Karpas-422 (cell line): ENCODE measurements around the gene ADGRG6. TPM values are rescaled to one million over a fixed set of nuclear protein-coding genes. Genes with fewer than 3 reads are reported as not detected.

ENCODE experiments used
- DNase-seq: peaks from one replicate; pipeline ENCODE4 v3.0.0-alpha.2; 2015
- H2AFZ ChIP-seq: fragments of 200-600 bp; sonication (generic); 2 replicates; pipeline ENCODE4 v1.6.1; 2014; ENCODE audit warnings: antibody characterized with exemption, low read length, mixed read lengths
- H3K27ac ChIP-seq: fragments of 200-600 bp; sonication (generic); 2 replicates; pipeline ENCODE4 v1.5.1; 2014; ENCODE audit warnings: mild to moderate bottlenecking, low read length, moderate library complexity
- H3K27me3 ChIP-seq: fragments of 200-600 bp; sonication (generic); 2 replicates; pipeline ENCODE4 v1.6.1; 2014; ENCODE audit warnings: low read length, mixed read lengths
- H3K36me3 ChIP-seq: fragments of 200-600 bp; sonication (generic); 2 replicates; pipeline ENCODE4 v1.6.1; 2014; ENCODE audit warnings: low read length, mixed read lengths; ENCODE audit not compliant: insufficient read depth
- H3K4me1 ChIP-seq: fragments of 200-600 bp; sonication (generic); 2 replicates; pipeline ENCODE4 v1.6.1; 2014; ENCODE audit warnings: mild to moderate bottlenecking, low read length, mixed read lengths
- H3K4me2 ChIP-seq: fragments of 200-600 bp; sonication (generic); 2 replicates; pipeline ENCODE4 v1.6.1; 2014; ENCODE audit warnings: low read length, low read depth, mild to moderate bottlenecking; ENCODE audit not compliant: poor library complexity, severe bottlenecking
- H3K4me3 ChIP-seq: fragments of 200-600 bp; sonication (generic); 2 replicates; pipeline ENCODE4 v1.5.1; 2014; ENCODE audit warnings: mild to moderate bottlenecking, antibody characterized with exemption, low read length, mixed read lengths
- H3K79me2 ChIP-seq: fragments of 200-600 bp; sonication (generic); 2 replicates; pipeline ENCODE4 v1.6.1; 2014; ENCODE audit warnings: mild to moderate bottlenecking, low read length, mixed read lengths
- H3K9ac ChIP-seq: fragments of 200-600 bp; sonication (generic); 2 replicates; pipeline ENCODE4 v1.6.0; 2014; ENCODE audit warnings: low read length
- H3K9me2 ChIP-seq: fragments of 200-600 bp; sonication (generic), shearing (Covaris generic); replicated peaks from 2 replicates; pipeline ENCODE4 v1.6.0; 2014; ENCODE audit warnings: mild to moderate bottlenecking, low read length, moderate library complexity; ENCODE audit not compliant: insufficient read depth
- H3K9me3 ChIP-seq: fragments of 300-700, 200-600 bp; sonication (generic); 2 replicates; pipeline ENCODE4 v1.6.1; 2014; ENCODE audit warnings: low read length, mixed read lengths
- H4K20me1 ChIP-seq: fragments of 200-600 bp; sonication (generic); 2 replicates; pipeline ENCODE4 v1.6.1; 2014; ENCODE audit warnings: mild to moderate bottlenecking, antibody characterized with exemption, low read length, low read depth; ENCODE audit not compliant: insufficient read depth
- total RNA-seq: library from RNA; depleted of rRNA; stranded (reverse); fragments of >200 nt; shearing (Covaris generic); gene quantifications from 2 replicates; pipeline ENCODE4 v1.2.3, GENCODE V29; 2014; ENCODE audit warnings: low replicate concordance

The ADGRG6 gene
- total RNA-seq, 1 experiment from 2014 or later: not detected

- H3K4me1 ChIP-seq: no peaks in the 10 kb centered on the region
- no peaks in the 10 kb centered on the region for H4K20me1 ChIP-seq
- H3K36me3 ChIP-seq: no peaks in the 10 kb centered on the region
- H3K9me2 ChIP-seq: no peaks in the 10 kb centered on the region
- no peak overlapping the region for H3K27ac ChIP-seq
- no peak overlapping the region for H3K4me2 ChIP-seq
- H3K79me2 ChIP-seq: no peaks in the 10 kb centered on the region
- no peak overlapping the region for H2AFZ ChIP-seq
- H3K4me3 ChIP-seq: no peak overlapping the region
- no peaks in the 10 kb centered on the region for H3K27me3 ChIP-seq
- DNase-seq: no peak
- H3K9me3 ChIP-seq: no peaks in the 10 kb centered on the region
- H3K9ac ChIP-seq: no peak overlapping the region
These were observed 24.7 kb downstream of the ADGRG6 start for GRCh38 chr6:142326540-142326939.

DNA sequence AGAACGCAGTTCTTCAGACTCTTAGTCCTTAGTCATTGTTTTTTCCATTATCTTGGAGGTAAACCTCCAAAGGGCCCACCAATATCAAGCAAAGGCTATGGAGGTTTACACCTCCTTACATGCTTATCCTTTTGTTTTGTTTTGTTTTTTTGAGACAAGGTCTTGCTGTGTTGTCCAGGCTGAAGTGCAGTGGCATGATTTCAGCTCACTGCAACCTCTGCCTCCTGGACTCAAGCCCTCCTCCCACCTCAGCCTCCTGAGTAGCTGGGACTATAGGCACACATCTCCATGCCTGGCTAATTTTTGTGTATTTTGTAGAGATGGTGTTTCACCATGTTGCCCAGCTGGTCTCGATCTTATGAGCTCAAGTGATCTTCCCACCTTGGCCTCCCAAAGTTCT, 26.3 kb downstream of the ADGRG6 start:
- no peaks in the 10 kb centered on the region for H3K4me1 ChIP-seq
- DNase-seq: no peak

GRCh38 chr6:142329486-142330113, 27.8 kb downstream of the ADGRG6 start:
- no peak for DNase-seq

More for the DNA sequence above, 26.3 kb downstream of the ADGRG6 start:
- no peaks in the 10 kb centered on the region for H4K20me1 ChIP-seq
- no peak overlapping the region for H2AFZ ChIP-seq
- no peaks in the 10 kb centered on the region for H3K36me3 ChIP-seq
- no peaks in the 10 kb centered on the region for H3K79me2 ChIP-seq
- no peaks in the 10 kb centered on the region for H3K27me3 ChIP-seq
- H3K27ac ChIP-seq: no peak overlapping the region
- H3K9me2 ChIP-seq: no peaks in the 10 kb centered on the region
- no peak overlapping the region for H3K9ac ChIP-seq
- no peak overlapping the region for H3K4me3 ChIP-seq
- no peak overlapping the region for H3K4me2 ChIP-seq
- H3K9me3 ChIP-seq: no peaks in the 10 kb centered on the region

GRCh38 chr6:142331075-142331551, 29.3 kb downstream of the ADGRG6 start:
- no peaks in the 10 kb centered on the region for H4K20me1 ChIP-seq
- H3K27ac ChIP-seq: no peak overlapping the region
- no peak overlapping the region for H2AFZ ChIP-seq
- H3K36me3 ChIP-seq: no peaks in the 10 kb centered on the region
- H3K9me2 ChIP-seq: no peaks in the 10 kb centered on the region
- no peak for DNase-seq
- H3K4me1 ChIP-seq: no peaks in the 10 kb centered on the region
- no peaks in the 10 kb centered on the region for H3K9me3 ChIP-seq
- H3K27me3 ChIP-seq: no peaks in the 10 kb centered on the region
- H3K4me2 ChIP-seq: no peak overlapping the region
- H3K4me3 ChIP-seq: no peak overlapping the region
- no peak overlapping the region for H3K9ac ChIP-seq
- H3K79me2 ChIP-seq: no peaks in the 10 kb centered on the region

More at GRCh38 chr6:142329486-142330113, 27.8 kb downstream of the ADGRG6 start:
- H2AFZ ChIP-seq: no peak overlapping the region
- H3K4me1 ChIP-seq: no peaks in the 10 kb centered on the region
- no peaks in the 10 kb centered on the region for H3K9me2 ChIP-seq
- H3K27ac ChIP-seq: no peak overlapping the region
- H3K27me3 ChIP-seq: no peaks in the 10 kb centered on the region
- H3K4me2 ChIP-seq: no peak overlapping the region
- H3K9ac ChIP-seq: no peak overlapping the region
- no peaks in the 10 kb centered on the region for H3K36me3 ChIP-seq
- H3K9me3 ChIP-seq: no peaks in the 10 kb centered on the region
- H4K20me1 ChIP-seq: no peaks in the 10 kb centered on the region
- H3K79me2 ChIP-seq: no peaks in the 10 kb centered on the region
- no peak overlapping the region for H3K4me3 ChIP-seq

GRCh38 chr6:142331601-142332000, 29.8 kb downstream of the ADGRG6 start:
- Histone ChIP-seq H4K20me1 (no peaks in the 10 kb centered on the region), H3K27me3 (no peaks in the 10 kb centered on the region), H3K36me3 (no peaks in the 10 kb centered on the region), H3K27ac (no peak overlapping the region), H3K9me2 (no peaks in the 10 kb centered on the region), H3K4me1 (no peaks in the 10 kb centered on the region), H3K4me3 (no peak overlapping the region), H3K79me2 (no peaks in the 10 kb centered on the region), H3K9me3 (no peaks in the 10 kb centered on the region), H3K9ac (no peak overlapping the region), H3K4me2 (no peak overlapping the region), H2AFZ (no peak overlapping the region)
- no peak for DNase-seq

- Histone ChIP-seq H2AFZ (no peak overlapping the region), H3K27me3 (no peaks in the 10 kb centered on the region), H3K4me2 (no peak overlapping the region), H4K20me1 (no peaks in the 10 kb centered on the region), H3K9ac (no peak overlapping the region), H3K9me2 (no peaks in the 10 kb centered on the region), H3K79me2 (no peaks in the 10 kb centered on the region), H3K4me3 (no peak overlapping the region), H3K4me1 (no peaks in the 10 kb centered on the region), H3K36me3 (no peaks in the 10 kb centered on the region), H3K9me3 (no peaks in the 10 kb centered on the region), H3K27ac (no peak overlapping the region)
- DNase-seq: no peak
These were observed 30.7 kb downstream of the ADGRG6 start for GRCh38 chr6:142332393-142333098.

GRCh38 chr6:142333431-142333830, 31.6 kb downstream of the ADGRG6 start:
- DNase-seq: no peak
- Histone ChIP-seq H3K27me3 (no peaks in the 10 kb centered on the region), H2AFZ (no peak overlapping the region), H3K9me2 (no peaks in the 10 kb centered on the region), H3K4me1 (no peaks in the 10 kb centered on the region), H3K4me2 (no peak overlapping the region), H3K79me2 (no peaks in the 10 kb centered on the region), H3K27ac (no peak overlapping the region), H3K36me3 (no peaks in the 10 kb centered on the region), H3K9me3 (no peaks in the 10 kb centered on the region), H4K20me1 (no peaks in the 10 kb centered on the region), H3K9ac (no peak overlapping the region), H3K4me3 (no peak overlapping the region)

- H3K4me3 ChIP-seq: no peak overlapping the region
- H3K27me3 ChIP-seq: no peaks in the 10 kb centered on the region
- no peak for DNase-seq
- no peak overlapping the region for H3K27ac ChIP-seq
- no peaks in the 10 kb centered on the region for H4K20me1 ChIP-seq
- no peaks in the 10 kb centered on the region for H3K9me3 ChIP-seq
- no peak overlapping the region for H3K9ac ChIP-seq
- no peaks in the 10 kb centered on the region for H3K9me2 ChIP-seq
- no peak overlapping the region for H2AFZ ChIP-seq
- no peaks in the 10 kb centered on the region for H3K4me1 ChIP-seq
- no peak overlapping the region for H3K4me2 ChIP-seq
- no peaks in the 10 kb centered on the region for H3K79me2 ChIP-seq
- H3K36me3 ChIP-seq: no peaks in the 10 kb centered on the region
These were observed 32.5 kb downstream of the ADGRG6 start for GRCh38 chr6:142334294-142334693.
